Measurements from ENCODE around the gene ZNF750.

ZNF750 gene

DNA sequence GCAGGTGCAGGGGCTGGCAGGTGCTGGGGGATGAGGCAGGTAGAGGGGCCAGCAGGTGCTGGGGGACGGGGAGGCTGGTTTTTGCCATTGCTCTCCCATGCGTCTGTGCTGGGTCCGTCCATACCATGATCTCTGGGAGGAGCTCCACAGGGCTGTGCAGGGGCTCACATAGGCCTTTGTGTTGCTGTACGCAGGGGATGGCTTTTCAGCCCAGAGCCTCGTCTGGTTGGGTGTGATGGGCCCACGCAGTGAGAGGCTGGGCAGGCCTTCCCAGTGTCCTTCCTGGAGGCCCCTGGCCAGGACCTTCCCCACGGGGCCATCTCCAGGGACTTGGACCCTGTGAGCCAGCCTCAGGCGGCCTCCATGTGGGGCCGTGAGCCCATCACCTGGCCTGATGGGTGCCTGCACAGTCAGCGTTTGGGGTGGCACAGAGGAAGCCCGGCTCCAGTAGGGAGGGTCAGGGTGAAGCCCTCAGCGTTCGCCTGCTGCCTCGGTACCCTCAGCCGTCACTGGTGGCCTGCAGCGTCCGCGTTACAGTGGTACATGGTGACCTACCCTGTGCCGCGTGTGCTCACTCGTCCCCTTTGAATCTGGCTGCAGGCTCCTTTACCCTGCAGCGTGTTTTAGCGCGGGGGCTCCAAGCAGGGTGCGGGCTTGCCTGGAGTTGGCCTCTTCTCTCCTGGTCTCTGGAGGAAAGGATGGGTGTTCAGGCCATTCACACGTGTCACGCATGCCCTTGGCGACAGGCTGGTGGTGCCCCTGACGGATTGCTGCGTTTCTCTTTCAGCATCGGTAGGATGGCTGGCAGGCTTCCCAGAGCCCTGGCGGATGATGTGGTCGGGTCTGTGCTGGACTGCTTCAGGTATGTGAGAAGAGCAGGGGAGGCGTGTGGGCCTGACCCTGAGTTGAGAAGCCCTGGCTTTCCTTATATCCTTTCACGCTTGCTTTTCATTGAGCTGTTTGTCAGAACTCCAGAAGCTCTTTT is 30.6 kb downstream of the ZNF750 start:
- H2BK120ac ChIP-seq (ENCODE audit: insufficient read depth, low read length, poor library complexity): no peak overlapping the region
- H3K27me3 ChIP-seq (ENCODE audit: insufficient read depth, low read length): no peaks in the 10 kb centered on the region
- peaks cover 1% of the 10 kb centered on the region for H3K79me2 ChIP-seq (ENCODE audit: control insufficient read depth, insufficient read depth, low read length, poor library complexity)
- peaks cover 6 to 8% of the 10 kb centered on the region in 2 experiments for H3K4me1 ChIP-seq (ENCODE audit: control insufficient read depth in 1 of 2, insufficient read depth in 2 of 2, low read length in 2 of 2)
- H2AK5ac ChIP-seq (ENCODE audit: low read length): no peak overlapping the region
- H3K27ac ChIP-seq (ENCODE audit: low read depth, low read length): no peak overlapping the region
- no peak overlapping the region for H2BK12ac ChIP-seq (ENCODE audit: low read length)
- H4K8ac ChIP-seq (ENCODE audit: low read depth, low read length): no peak overlapping the region
- H3K23ac ChIP-seq (ENCODE audit: low read length): no peak overlapping the region
- H3K79me1 ChIP-seq (ENCODE audit: low read length): no peaks in the 10 kb centered on the region
- H3K14ac ChIP-seq (ENCODE audit: low read length): no peak overlapping the region
- no peak overlapping the region for H3K4ac ChIP-seq (ENCODE audit: low read depth, low read length)
- no peak overlapping the region for H2BK5ac ChIP-seq (ENCODE audit: low read depth, low read length, poor library complexity)
- peak in 1 of 2 donors; percentile 33 for DNase-seq
- H3K4me3 ChIP-seq (ENCODE audit: low read depth, low read length): no peak overlapping the region
- no peak overlapping the region for H3K4me2 ChIP-seq (ENCODE audit: low read length)
- H4K12ac ChIP-seq (ENCODE audit: low read depth, low read length): no peak overlapping the region
- H3K9ac ChIP-seq (ENCODE audit: low read length): no peak overlapping the region
- H3K36me3 ChIP-seq (ENCODE audit: control insufficient read depth in 1 of 2, insufficient read depth in 2 of 2, low read length in 2 of 2): peaks cover 4 to 7% of the 10 kb centered on the region in 2 experiments
- H4K91ac ChIP-seq (ENCODE audit: low read depth, low read length): no peak overlapping the region
- no CpG with 5 or more reads among the region's 35 CpGs for WGBS (ENCODE audit: extremely low coverage, insufficient coverage, insufficient read length)
- H2AFZ ChIP-seq (ENCODE audit: insufficient read depth, low read length, poor library complexity): no peak overlapping the region
- H3K18ac ChIP-seq (ENCODE audit: low read length): no peak overlapping the region
- H3K9me3 ChIP-seq (ENCODE audit: insufficient read depth, low read depth, low read length): no peaks in the 10 kb centered on the region

DNA sequence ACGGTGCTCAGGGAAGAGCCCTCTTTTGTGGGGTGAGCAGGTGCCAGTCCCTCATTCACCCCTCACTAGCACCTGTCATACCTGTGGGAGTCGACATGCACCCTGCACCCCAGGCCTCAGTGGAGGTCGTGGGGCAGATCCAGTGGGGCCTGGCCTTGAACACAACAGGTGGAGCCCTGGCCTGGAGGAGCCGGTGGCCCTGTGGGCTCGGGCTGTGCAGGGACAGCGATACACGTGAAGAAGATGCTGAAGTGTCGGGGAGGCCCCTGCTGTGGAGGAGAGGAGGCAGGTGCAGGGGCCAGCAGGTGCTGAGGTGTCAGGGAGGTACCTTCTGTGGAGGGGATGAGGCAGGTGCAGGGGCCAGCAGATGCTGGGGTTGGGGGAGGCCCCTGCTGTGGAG is 31.8 kb downstream of the ZNF750 start:
- H4K8ac ChIP-seq (ENCODE audit: low read depth, low read length): no peak overlapping the region
- no peak overlapping the region for H3K4me2 ChIP-seq (ENCODE audit: low read length)
- H3K23ac ChIP-seq (ENCODE audit: low read length): no peak overlapping the region
- no peak overlapping the region for H3K18ac ChIP-seq (ENCODE audit: low read length)
- peaks cover 1% of the 10 kb centered on the region for H3K79me2 ChIP-seq (ENCODE audit: control insufficient read depth, insufficient read depth, low read length, poor library complexity)
- no peak overlapping the region for H3K4ac ChIP-seq (ENCODE audit: low read depth, low read length)
- no peak overlapping the region for H4K91ac ChIP-seq (ENCODE audit: low read depth, low read length)
- DNase-seq: no peak
- H2AFZ ChIP-seq (ENCODE audit: insufficient read depth, low read length, poor library complexity): no peak overlapping the region
- H3K27me3 ChIP-seq (ENCODE audit: insufficient read depth, low read length): no peaks in the 10 kb centered on the region
- no peak overlapping the region for H3K14ac ChIP-seq (ENCODE audit: low read length)
- no peak overlapping the region for H3K4me3 ChIP-seq (ENCODE audit: low read depth, low read length)
- peaks cover 6 to 8% of the 10 kb centered on the region in 2 experiments for H3K4me1 ChIP-seq (ENCODE audit: control insufficient read depth in 1 of 2, insufficient read depth in 2 of 2, low read length in 2 of 2)
- H3K36me3 ChIP-seq (ENCODE audit: control insufficient read depth in 1 of 2, insufficient read depth in 2 of 2, low read length in 2 of 2): peaks cover 4 to 7% of the 10 kb centered on the region in 2 experiments
- H3K79me1 ChIP-seq (ENCODE audit: low read length): no peaks in the 10 kb centered on the region
- no peak overlapping the region for H4K12ac ChIP-seq (ENCODE audit: low read depth, low read length)
- H3K9ac ChIP-seq (ENCODE audit: low read length): no peak overlapping the region
- no CpG with 5 or more reads among the region's 8 CpGs for WGBS (ENCODE audit: extremely low coverage, insufficient coverage, insufficient read length)
- H3K27ac ChIP-seq (ENCODE audit: low read depth, low read length): no peak overlapping the region
- no peak overlapping the region for H2BK5ac ChIP-seq (ENCODE audit: low read depth, low read length, poor library complexity)
- H3K9me3 ChIP-seq (ENCODE audit: insufficient read depth, low read depth, low read length): no peaks in the 10 kb centered on the region
- no peak overlapping the region for H2AK5ac ChIP-seq (ENCODE audit: low read length)
- H2BK12ac ChIP-seq (ENCODE audit: low read length): no peak overlapping the region
- H2BK120ac ChIP-seq (ENCODE audit: insufficient read depth, low read length, poor library complexity): no peak overlapping the region

DNA sequence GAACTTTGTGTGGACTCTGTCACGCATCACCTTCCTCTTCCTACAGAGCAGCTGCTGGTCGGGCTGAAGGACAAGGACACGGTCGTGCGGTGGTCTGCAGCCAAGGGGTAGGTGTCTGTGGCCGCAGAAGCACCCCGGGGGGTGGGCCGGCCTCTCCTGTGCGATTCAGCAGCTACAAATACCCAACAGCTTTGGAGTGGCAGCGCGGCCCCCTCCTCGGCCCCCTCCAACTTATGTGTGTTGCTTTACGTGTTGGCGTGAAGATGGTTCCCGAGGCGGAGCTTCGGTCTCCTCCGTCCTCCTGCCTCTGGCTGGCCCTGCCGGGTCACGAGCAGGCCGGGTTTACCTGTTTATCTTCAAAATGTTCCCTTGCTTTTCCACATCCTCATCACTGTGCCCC is 32.3 kb downstream of the ZNF750 start:
- no peak overlapping the region for H2AK5ac ChIP-seq (ENCODE audit: low read length)
- no CpG with 5 or more reads among the region's 21 CpGs for WGBS (ENCODE audit: extremely low coverage, insufficient coverage, insufficient read length)
- no peaks in the 10 kb centered on the region for H3K27me3 ChIP-seq (ENCODE audit: insufficient read depth, low read length)
- H2BK120ac ChIP-seq (ENCODE audit: insufficient read depth, low read length, poor library complexity): no peak overlapping the region
- H3K79me2 ChIP-seq (ENCODE audit: control insufficient read depth, insufficient read depth, low read length, poor library complexity): peaks cover 1% of the 10 kb centered on the region
- DNase-seq: no peak
- no peak overlapping the region for H3K14ac ChIP-seq (ENCODE audit: low read length)
- no peak overlapping the region for H2BK5ac ChIP-seq (ENCODE audit: low read depth, low read length, poor library complexity)
- H4K91ac ChIP-seq (ENCODE audit: low read depth, low read length): peak overlapping the region; percentile 13
- no peak overlapping the region for H3K4me2 ChIP-seq (ENCODE audit: low read length)
- no peak overlapping the region for H2AFZ ChIP-seq (ENCODE audit: insufficient read depth, low read length, poor library complexity)
- no peak overlapping the region for H3K23ac ChIP-seq (ENCODE audit: low read length)
- H4K12ac ChIP-seq (ENCODE audit: low read depth, low read length): no peak overlapping the region
- no peak overlapping the region for H4K8ac ChIP-seq (ENCODE audit: low read depth, low read length)
- no peak overlapping the region for H3K27ac ChIP-seq (ENCODE audit: low read depth, low read length)
- no peaks in the 10 kb centered on the region for H3K9me3 ChIP-seq (ENCODE audit: insufficient read depth, low read depth, low read length)
- no peak overlapping the region for H2BK12ac ChIP-seq (ENCODE audit: low read length)
- peaks cover 4 to 7% of the 10 kb centered on the region in 2 experiments for H3K36me3 ChIP-seq (ENCODE audit: control insufficient read depth in 1 of 2, insufficient read depth in 2 of 2, low read length in 2 of 2)
- H3K4ac ChIP-seq (ENCODE audit: low read depth, low read length): no peak overlapping the region
- H3K4me3 ChIP-seq (ENCODE audit: low read depth, low read length): no peak overlapping the region
- no peaks in the 10 kb centered on the region for H3K79me1 ChIP-seq (ENCODE audit: low read length)
- no peak overlapping the region for H3K9ac ChIP-seq (ENCODE audit: low read length)
- no peak overlapping the region for H3K18ac ChIP-seq (ENCODE audit: low read length)
- H3K4me1 ChIP-seq (ENCODE audit: control insufficient read depth in 1 of 2, insufficient read depth in 2 of 2, low read length in 2 of 2): peaks cover 6 to 8% of the 10 kb centered on the region in 2 experiments

DNA sequence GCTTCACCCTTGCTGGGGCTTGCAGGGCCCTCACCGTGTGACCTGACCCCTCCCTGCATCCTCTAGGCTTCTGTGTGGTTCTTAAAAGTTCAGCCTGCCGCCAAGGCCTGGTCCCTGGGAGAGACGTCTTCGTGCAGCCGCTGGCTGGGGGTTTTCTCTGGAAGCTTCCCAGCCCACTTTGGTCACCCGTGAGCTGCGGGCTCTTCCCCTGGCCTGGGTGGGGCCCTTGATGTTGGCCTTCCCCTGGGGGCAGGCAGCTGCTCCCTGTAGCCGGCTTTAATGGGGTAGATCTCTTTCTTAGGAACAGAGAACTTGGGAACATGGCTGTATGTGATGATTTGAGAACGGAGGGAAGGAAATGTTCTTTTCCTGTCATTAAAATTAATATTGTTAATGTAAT is 32.7 kb downstream of the ZNF750 start:
- H2AK5ac ChIP-seq (ENCODE audit: low read length): no peak overlapping the region
- H3K4me2 ChIP-seq (ENCODE audit: low read length): no peak overlapping the region
- no peak overlapping the region for H3K9ac ChIP-seq (ENCODE audit: low read length)
- DNase-seq: peak in 1 of 2 donors; percentile 50
- H2BK120ac ChIP-seq (ENCODE audit: insufficient read depth, low read length, poor library complexity): no peak overlapping the region
- no peak overlapping the region for H2BK12ac ChIP-seq (ENCODE audit: low read length)
- H3K9me3 ChIP-seq (ENCODE audit: insufficient read depth, low read depth, low read length): peaks cover 2% of the 10 kb centered on the region
- WGBS (ENCODE audit: extremely low coverage, insufficient coverage, insufficient read length): no CpG with 5 or more reads among the region's 9 CpGs
- no peak overlapping the region for H3K18ac ChIP-seq (ENCODE audit: low read length)
- no peak overlapping the region for H3K14ac ChIP-seq (ENCODE audit: low read length)
- H3K23ac ChIP-seq (ENCODE audit: low read length): no peak overlapping the region
- H3K27ac ChIP-seq (ENCODE audit: low read depth, low read length): no peak overlapping the region
- H3K4me1 ChIP-seq (ENCODE audit: control insufficient read depth in 1 of 2, insufficient read depth in 2 of 2, low read length in 2 of 2): peaks cover 6 to 8% of the 10 kb centered on the region in 2 experiments
- H3K4me3 ChIP-seq (ENCODE audit: low read depth, low read length): no peak overlapping the region
- no peak overlapping the region for H2BK5ac ChIP-seq (ENCODE audit: low read depth, low read length, poor library complexity)
- H2AFZ ChIP-seq (ENCODE audit: insufficient read depth, low read length, poor library complexity): no peak overlapping the region
- H3K27me3 ChIP-seq (ENCODE audit: insufficient read depth, low read length): no peaks in the 10 kb centered on the region
- H4K8ac ChIP-seq (ENCODE audit: low read depth, low read length): no peak overlapping the region
- no peak overlapping the region for H3K4ac ChIP-seq (ENCODE audit: low read depth, low read length)
- no peaks in the 10 kb centered on the region for H3K79me1 ChIP-seq (ENCODE audit: low read length)
- peaks cover 4 to 7% of the 10 kb centered on the region in 2 experiments for H3K36me3 ChIP-seq (ENCODE audit: control insufficient read depth in 1 of 2, insufficient read depth in 2 of 2, low read length in 2 of 2)
- peaks cover 1% of the 10 kb centered on the region for H3K79me2 ChIP-seq (ENCODE audit: control insufficient read depth, insufficient read depth, low read length, poor library complexity)
- no peak overlapping the region for H4K12ac ChIP-seq (ENCODE audit: low read depth, low read length)
- H4K91ac ChIP-seq (ENCODE audit: low read depth, low read length): no peak overlapping the region
